GM19463 (cell line): ENCODE measurements around the gene CYSTM1.
A peak's percentile ranks its signal among the peaks of the same experiment; 100 is the strongest.
"Not testable (repeated sequence)": the region's sequence is repeated elsewhere in the genome, so short reads cannot be mapped to it uniquely, and the experiment has no call there.

Experiments
- ATAC-seq: cut with Tn5 transposase; IDR thresholded peaks from one replicate; pipeline ENCODE4 v1.9.1; 2021; ENCODE audit warnings: mild to moderate bottlenecking, moderate library complexity; ENCODE audit not compliant: unreplicated experiment

The CYSTM1 gene

GRCh38 chr5:140148508-140148907 lies 26.5 kb upstream of the CYSTM1 start:
- ATAC-seq: no peak

DNA sequence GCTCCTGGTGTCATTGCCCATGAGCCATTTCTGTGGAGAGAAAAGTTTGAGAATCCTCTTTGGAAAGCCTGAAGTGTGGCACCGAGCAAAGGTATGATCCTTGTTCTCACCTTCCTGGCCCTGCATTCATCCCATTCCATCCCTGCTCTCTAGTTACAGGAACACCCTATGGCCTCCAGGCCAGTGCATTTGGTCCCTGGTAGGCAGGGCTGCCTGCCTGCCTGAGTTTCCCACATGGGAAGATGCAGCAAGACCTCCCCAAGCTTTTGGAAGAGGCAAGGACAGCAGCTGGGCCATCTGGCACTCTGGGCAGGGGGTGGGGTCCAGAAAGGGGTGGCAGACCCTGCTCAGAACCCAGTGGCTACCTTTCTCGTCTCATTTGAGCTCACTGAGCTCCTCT lies 24.8 kb upstream of the CYSTM1 start:
- ATAC-seq: no peak

- ATAC-seq: no peak
These were observed 23.6 kb upstream of the CYSTM1 start for GRCh38 chr5:140151144-140152021.

- no peak for ATAC-seq
These were observed 22.7 kb upstream of the CYSTM1 start for GRCh38 chr5:140152022-140152999.

DNA sequence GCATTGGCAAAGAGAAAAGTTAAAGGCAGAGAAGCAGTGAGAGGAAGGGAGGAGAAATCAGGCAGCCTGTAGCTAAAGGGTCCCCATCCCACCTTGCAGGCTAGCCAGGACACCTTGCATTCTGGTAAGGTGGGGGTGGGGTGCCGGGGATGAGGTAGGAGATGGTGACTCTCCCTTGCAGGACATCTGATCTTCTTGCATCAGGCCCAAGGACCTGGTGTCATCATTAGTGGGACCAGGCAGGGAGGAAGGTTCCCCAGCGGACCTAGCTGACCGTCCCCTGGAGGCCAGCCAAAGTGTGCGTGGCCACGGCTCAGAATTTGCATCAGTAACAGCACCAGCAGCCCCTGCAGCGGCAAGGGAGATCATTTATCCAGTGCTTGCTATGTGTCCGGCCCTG lies 21.7 kb upstream of the CYSTM1 start:
- ATAC-seq: no peak

DNA sequence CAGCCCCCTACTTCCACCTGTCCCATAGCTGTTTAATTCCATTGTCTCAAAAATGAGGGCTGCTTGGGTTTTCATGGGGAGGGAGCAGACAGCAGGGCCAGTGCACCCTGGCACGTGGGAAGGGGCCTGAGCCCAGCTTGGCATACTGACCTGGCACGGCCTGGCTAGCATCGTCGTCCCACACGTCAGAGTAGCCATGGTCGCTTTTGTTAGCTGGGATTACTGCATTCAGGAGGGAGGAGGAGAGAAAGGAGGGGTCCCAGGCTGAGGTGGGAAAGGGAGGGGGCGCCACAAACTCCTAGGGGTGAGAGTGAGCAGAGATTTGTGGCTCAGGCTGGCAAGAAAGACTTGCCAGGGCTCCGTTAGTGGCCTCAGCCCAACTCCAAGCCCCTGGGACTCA lies 21.1 kb upstream of the CYSTM1 start:
- ATAC-seq: no peak

- not testable (repeated sequence) for ATAC-seq
These were observed 20.1 kb upstream of the CYSTM1 start for GRCh38 chr5:140154710-140155381.

DNA sequence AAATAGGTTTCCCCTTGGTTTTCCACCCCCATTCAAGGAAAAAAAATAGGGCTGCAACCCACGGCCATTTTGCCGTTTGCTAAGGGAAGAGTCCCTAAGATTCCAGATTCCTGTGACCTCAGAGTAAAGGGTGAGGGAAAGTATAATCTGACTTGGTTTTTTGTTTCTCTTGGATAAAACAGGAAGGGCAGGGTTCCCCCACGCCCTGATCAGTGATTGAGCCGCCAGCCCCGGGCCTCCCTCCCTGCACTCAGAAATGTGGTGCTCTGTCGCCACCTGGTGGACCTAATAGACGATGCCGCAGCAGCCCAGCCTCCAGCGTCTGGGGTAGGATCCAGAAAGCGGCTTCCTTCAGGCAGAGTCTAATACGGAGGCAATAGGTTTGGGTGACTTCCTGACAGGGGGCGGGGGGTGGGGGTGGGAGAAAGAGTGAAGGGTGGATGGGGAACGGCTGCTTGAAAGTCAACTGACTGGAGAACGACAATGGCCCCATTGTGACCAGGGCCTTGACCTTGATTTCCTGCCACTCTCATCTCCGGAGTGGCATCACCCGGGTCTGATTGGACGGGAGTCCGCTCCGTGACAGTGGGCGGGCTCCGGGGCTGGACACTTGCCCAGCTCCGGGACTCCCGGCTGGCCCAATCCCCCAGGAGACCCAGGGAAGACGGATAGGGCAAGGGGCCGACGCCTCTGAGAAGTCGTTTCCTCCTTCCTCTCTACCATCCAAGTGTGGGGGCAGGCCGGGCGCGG lies 17.8 kb upstream of the CYSTM1 start:
- peak; percentile 97 for ATAC-seq

GRCh38 chr5:140159014-140159927 lies 15.7 kb upstream of the CYSTM1 start:
- no peak for ATAC-seq

GRCh38 chr5:140162275-140162674 lies 12.7 kb upstream of the CYSTM1 start:
- no peak for ATAC-seq

GRCh38 chr5:140162781-140163180 lies 12.2 kb upstream of the CYSTM1 start:
- no peak for ATAC-seq

- no peak for ATAC-seq
These were observed 9.7 kb upstream of the CYSTM1 start for GRCh38 chr5:140165101-140165922.

DNA sequence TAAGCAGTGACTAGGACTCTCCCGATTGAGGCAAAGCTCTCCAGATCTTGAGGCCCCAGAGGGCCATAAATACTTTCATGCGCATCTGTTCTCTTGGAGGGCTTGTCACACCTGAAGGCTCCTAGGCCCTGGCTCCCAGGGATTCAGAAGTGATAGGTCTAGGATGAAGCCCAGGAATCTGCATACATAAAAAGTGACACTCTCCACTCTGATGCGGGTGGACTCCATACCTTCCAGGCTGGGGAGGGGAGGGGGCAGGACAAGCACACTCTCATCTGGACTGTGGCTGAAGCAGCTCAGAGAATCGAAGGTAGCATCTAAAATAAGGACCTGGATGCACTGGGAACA lies 9.1 kb upstream of the CYSTM1 start:
- no peak for ATAC-seq

DNA sequence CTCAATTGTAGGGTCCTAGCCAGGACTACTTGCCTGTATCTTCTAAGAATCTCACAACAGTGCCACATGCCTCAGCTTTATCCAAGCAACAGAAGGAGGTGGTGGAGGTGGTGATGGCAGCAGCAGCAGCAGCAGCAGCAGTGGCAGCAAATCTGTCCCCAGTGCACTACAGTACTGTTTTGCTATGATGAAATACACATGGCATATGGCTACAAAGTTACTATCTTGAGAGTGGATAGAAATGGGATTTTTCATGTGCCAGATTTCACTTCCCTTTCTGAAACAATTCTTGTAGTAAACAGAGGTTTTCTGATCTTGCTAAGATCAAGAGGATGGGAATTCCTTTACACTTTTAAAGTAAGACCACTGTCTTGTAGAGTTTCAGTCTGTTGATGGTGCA lies 8.1 kb upstream of the CYSTM1 start:
- no peak for ATAC-seq

DNA sequence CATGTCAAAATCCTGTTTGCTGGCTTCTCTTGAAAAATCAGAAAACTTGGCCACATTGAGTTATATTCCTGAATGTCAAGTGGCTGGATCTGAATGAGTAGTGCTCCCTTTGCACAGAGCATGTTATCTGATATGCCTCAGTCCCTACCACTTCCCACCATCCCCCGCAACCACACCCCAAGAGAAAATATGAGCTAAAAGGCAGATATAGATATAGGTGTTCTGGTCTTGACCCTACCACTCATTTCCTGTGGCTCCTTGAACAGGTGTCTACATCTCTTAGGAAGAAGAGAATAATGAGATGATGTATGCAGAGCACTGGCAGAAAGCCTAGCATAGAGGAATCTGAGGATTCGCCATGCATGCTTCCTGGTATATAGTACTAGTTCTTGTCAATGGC lies 6.6 kb upstream of the CYSTM1 start:
- no peak for ATAC-seq

GRCh38 chr5:140169410-140169809 lies 5.6 kb upstream of the CYSTM1 start:
- no peak for ATAC-seq

DNA sequence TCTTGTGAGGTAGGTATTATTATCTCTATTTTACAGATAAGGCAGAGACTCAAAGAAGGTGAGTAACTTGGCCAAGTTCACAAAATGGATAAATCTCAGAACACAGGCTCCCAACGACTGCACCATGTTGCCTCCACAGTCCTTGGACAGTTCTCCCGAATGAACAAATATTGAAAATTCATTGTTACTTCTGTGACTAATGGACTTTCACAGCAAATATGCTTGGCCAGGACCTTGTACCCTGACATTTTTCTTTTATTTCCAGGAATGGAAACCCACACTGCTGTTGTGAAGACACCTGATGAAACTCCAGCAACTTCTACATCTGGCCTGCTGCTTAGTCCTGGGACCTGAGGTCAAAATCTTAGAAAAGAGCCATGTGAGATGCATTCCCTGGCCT lies 2.5 kb upstream of the CYSTM1 start:
- ATAC-seq: no peak

- ATAC-seq: no peak
These were observed 974 bp upstream of the CYSTM1 start for GRCh38 chr5:140174014-140174413.
